Mesothelial cell of epicardium (in vitro differentiated cells): ENCODE results near the gene PLSCR5. TPM values are rescaled to one million over a fixed set of nuclear protein-coding genes. Genes with fewer than 3 reads are reported as not detected.

ENCODE experiments used
- DNase-seq, 2 experiments: peaks; one replicate each; pipeline ENCODE4 v3.0.0; 2021; ENCODE audit warnings: low spot score in 2 of 2; ENCODE audit not compliant: unreplicated experiment in 2 of 2
- H3K27ac Mint-ChIP-seq: 2 replicates; pipeline ENCODE4 v1.8.0; 2021; ENCODE audit warnings: mixed read lengths
- H3K27me3 Mint-ChIP-seq: 2 replicates; pipeline ENCODE4 v1.8.0; 2021; ENCODE audit warnings: low read depth, mixed read lengths
- H3K36me3 Mint-ChIP-seq: 2 replicates; pipeline ENCODE4 v1.8.0; 2021; ENCODE audit warnings: mixed read lengths
- H3K4me1 Mint-ChIP-seq: 2 replicates; pipeline ENCODE4 v1.8.0; 2021; ENCODE audit warnings: mixed read lengths
- H3K4me3 Mint-ChIP-seq: 2 replicates; pipeline ENCODE4 v1.8.0; 2021; ENCODE audit warnings: mild to moderate bottlenecking, moderate library complexity, mixed read lengths
- H3K9me3 Mint-ChIP-seq: 2 replicates; pipeline ENCODE4 v1.8.0; 2021; ENCODE audit warnings: mixed read lengths
- total RNA-seq: library from RNA; stranded (reverse); gene quantifications from 3 replicates; pipeline ENCODE4 v1.2.1, GENCODE V29; 2021
- TF ChIP-seq, protein P1 (sequence below): fragments of 200-600 bp; sonication (generic); IDR thresholded peaks from one replicate; pipeline ENCODE4 v1.5.0; 2021; ENCODE audit warnings: antibody characterized with exemption; ENCODE audit not compliant: unreplicated experiment

Gene PLSCR5
- total RNA-seq, 1 donor from 2014 or later, result not detected

DNA sequence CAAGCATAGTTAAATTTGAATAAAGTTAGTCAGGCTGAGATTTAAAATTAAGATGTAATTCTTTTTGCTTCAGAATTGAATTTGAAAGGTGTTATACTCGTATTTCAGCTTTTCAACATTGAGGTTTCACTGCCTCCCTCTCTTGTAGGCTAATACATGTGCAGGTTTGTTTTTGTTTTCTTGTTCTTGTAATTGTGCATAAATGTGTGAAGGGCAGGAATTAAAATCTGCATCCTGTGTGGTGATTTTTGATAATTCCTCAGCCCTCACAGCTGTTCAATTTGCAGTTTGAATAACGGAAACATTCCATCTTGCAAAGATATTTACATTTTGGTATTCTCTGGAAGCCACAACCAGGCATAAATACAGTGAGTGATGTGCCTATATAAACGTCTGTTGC is 35.8 kb downstream of the PLSCR5 start:
- no peaks in the 10 kb centered on the region for H3K4me1 Mint-ChIP-seq
- H3K27me3 Mint-ChIP-seq, result no peaks in the 10 kb centered on the region
- DNase-seq, result no peak
- H3K36me3 Mint-ChIP-seq, result no peaks in the 10 kb centered on the region
- H3K27ac Mint-ChIP-seq, result no peak overlapping the region
- H3K4me3 Mint-ChIP-seq, result no peak overlapping the region
- H3K9me3 Mint-ChIP-seq, result no peaks in the 10 kb centered on the region
- TF ChIP-seq, protein P1, sequence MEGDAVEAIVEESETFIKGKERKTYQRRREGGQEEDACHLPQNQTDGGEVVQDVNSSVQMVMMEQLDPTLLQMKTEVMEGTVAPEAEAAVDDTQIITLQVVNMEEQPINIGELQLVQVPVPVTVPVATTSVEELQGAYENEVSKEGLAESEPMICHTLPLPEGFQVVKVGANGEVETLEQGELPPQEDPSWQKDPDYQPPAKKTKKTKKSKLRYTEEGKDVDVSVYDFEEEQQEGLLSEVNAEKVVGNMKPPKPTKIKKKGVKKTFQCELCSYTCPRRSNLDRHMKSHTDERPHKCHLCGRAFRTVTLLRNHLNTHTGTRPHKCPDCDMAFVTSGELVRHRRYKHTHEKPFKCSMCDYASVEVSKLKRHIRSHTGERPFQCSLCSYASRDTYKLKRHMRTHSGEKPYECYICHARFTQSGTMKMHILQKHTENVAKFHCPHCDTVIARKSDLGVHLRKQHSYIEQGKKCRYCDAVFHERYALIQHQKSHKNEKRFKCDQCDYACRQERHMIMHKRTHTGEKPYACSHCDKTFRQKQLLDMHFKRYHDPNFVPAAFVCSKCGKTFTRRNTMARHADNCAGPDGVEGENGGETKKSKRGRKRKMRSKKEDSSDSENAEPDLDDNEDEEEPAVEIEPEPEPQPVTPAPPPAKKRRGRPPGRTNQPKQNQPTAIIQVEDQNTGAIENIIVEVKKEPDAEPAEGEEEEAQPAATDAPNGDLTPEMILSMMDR, result no peak

DNA sequence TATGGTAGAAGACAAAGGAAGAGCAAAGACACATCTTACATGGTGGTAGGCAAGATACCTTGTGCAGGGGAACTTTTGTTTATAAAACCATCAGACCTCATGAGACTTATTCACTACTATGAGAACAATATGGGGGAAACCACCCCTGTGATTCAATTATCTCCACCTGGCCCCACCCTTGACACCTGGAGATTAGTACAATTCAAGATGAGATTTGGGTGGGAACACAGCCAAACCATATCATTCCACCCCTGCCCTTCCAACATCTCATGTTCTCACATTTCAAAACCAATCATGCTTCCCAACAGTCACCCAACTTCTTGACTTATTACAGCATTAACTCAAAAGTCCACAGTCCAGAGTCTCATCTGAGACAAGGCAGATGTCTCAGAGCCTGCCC is 39.0 kb downstream of the PLSCR5 start:
- TF ChIP-seq, protein P1, result no peak
- H3K36me3 Mint-ChIP-seq, result no peaks in the 10 kb centered on the region
- H3K4me1 Mint-ChIP-seq, result no peaks in the 10 kb centered on the region
- no peak for DNase-seq
- H3K9me3 Mint-ChIP-seq, result peaks cover 8% of the 10 kb centered on the region
- H3K27ac Mint-ChIP-seq, result no peak overlapping the region
- no peaks in the 10 kb centered on the region for H3K27me3 Mint-ChIP-seq
- H3K4me3 Mint-ChIP-seq, result no peak overlapping the region

DNA sequence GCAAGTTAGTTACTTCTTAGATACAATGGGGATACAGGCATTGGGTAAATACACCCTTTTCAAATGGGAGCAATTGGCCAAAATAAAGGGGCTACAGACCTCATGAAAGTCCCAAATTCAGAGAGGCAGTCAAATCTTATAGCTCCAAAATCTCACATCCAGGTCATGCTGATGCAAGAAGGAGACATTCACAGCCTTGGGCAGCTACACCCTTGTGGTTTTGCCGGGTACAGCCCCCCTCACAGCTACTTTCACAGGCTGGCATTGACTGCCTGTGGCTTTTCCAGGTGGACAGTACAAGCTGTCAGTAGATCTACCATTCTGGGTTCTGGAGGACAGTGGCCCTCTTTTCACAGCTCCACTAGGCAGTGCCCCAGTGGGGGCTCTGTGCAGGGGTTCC is 43.3 kb downstream of the PLSCR5 start:
- Mint-ChIP-seq H3K36me3 (no peaks in the 10 kb centered on the region), H3K27ac (no peak overlapping the region), H3K4me3 (no peak overlapping the region), H3K9me3 (peaks cover 8% of the 10 kb centered on the region), H3K4me1 (no peaks in the 10 kb centered on the region), H3K27me3 (no peaks in the 10 kb centered on the region)
- no peak for DNase-seq
- TF ChIP-seq, protein P1, result no peak

DNA sequence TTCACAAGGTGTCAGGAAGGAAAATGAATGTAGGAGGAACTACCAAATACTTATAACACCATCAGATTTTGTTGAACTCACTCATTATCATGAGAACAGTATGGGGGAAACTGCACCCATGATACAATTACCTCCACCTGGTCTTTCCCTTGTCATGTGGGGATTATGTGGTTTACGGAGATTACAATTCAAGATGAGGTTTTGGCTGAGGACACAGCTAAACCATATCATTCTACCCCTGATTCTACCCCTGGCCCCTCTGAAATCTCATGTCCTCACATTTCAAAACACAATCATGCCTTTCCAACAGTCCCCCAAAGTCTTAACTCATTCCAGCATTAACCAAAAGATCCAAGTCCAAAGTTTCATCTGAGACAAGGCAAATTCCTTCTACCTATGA is 43.7 kb downstream of the PLSCR5 start:
- H3K4me3 Mint-ChIP-seq, result no peak overlapping the region
- no peaks in the 10 kb centered on the region for H3K4me1 Mint-ChIP-seq
- no peak for DNase-seq
- H3K36me3 Mint-ChIP-seq, result no peaks in the 10 kb centered on the region
- peaks cover 8% of the 10 kb centered on the region for H3K9me3 Mint-ChIP-seq
- H3K27me3 Mint-ChIP-seq, result no peaks in the 10 kb centered on the region
- H3K27ac Mint-ChIP-seq, result no peak overlapping the region
- TF ChIP-seq, protein P1, result no peak

DNA sequence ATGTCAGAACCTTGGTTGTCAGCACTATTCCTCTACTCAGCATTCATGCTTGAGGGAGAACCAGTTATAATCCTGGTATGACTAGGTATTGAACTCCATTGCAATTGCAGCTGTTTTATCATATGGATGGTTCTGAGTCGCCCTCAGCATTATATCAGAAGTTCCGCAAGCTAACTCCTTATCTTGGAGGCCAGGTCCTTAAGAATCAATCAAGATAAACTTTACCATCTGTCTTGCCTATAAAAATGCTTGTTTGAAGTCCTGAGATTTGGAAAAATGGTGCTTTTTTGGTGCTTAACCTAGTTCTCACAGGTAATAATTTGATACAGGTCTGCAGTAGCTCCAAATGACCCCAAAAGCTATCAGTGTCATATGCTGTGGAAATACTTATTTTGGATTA is 44.5 kb downstream of the PLSCR5 start:
- no peak for DNase-seq
- Mint-ChIP-seq H3K27me3 (no peaks in the 10 kb centered on the region), H3K27ac (no peak overlapping the region), H3K9me3 (peaks cover 8% of the 10 kb centered on the region), H3K4me3 (no peak overlapping the region), H3K4me1 (no peaks in the 10 kb centered on the region), H3K36me3 (no peaks in the 10 kb centered on the region)
- TF ChIP-seq, protein P1, result no peak

DNA sequence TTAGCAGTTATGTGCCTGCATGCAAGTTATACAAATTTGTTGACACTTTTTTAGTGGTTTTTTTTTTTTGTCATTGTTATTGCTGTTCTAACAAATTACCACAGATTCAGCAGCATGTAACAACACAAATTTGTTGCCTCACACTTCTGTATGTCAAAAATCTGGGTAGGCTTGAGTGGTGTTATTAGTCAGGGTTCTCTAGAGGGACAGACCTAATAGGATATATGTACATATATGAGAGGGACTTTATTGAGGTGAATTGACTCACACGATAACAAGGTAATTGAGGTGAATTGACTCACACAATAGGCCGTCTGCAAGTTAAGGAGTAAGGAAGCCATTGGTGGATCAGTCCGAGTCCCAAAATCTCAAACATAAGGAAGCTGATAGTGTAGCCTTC is 45.8 kb downstream of the PLSCR5 start:
- Mint-ChIP-seq H3K4me1 (no peaks in the 10 kb centered on the region), H3K27me3 (no peaks in the 10 kb centered on the region)
- no peak for DNase-seq

More for the DNA sequence above, 45.8 kb downstream of the PLSCR5 start:
- Mint-ChIP-seq H3K27ac (no peak overlapping the region), H3K36me3 (no peaks in the 10 kb centered on the region), H3K9me3 (peaks cover 8% of the 10 kb centered on the region), H3K4me3 (no peak overlapping the region)
- TF ChIP-seq, protein P1, result no peak
